GM23248 (cell line): ENCODE results near the gene UMAD1. TPM values are rescaled to one million over a fixed set of nuclear protein-coding genes. Genes with fewer than 3 reads are reported as not detected.
"Not testable (repeated sequence)": the region's sequence is repeated elsewhere in the genome, so short reads cannot be mapped to it uniquely, and the experiment has no call there.

ENCODE experiments used
- DNase-seq: peaks from one replicate; pipeline ENCODE4 v3.0.0-alpha.2; 2015
- H2AFZ ChIP-seq: fragments of 200-600 bp; sonication (generic); 2 replicates; pipeline ENCODE4 v1.6.1; 2016; ENCODE audit warnings: antibody characterized with exemption
- H3F3A ChIP-seq: fragments of 200-600 bp; sonication (generic); 2 replicates; pipeline ENCODE4 v1.6.1; 2016; ENCODE audit warnings: mild to moderate bottlenecking, antibody characterized with exemption, mixed run types; ENCODE audit not compliant: insufficient read depth
- H3K27ac ChIP-seq: fragments of 200-600 bp; sonication (generic); 2 replicates; pipeline ENCODE4 v1.5.1; 2016; ENCODE audit warnings: mild to moderate bottlenecking
- H3K27me3 ChIP-seq: fragments of 200-600 bp; sonication (generic); replicated peaks from 2 replicates; pipeline ENCODE4 v1.6.1; 2016; ENCODE audit warnings: mild to moderate bottlenecking; ENCODE audit not compliant: insufficient read depth
- H3K36me3 ChIP-seq: fragments of 200-600 bp; sonication (generic); 2 replicates; pipeline ENCODE4 v1.6.1; 2016; ENCODE audit warnings: low read depth, mild to moderate bottlenecking
- H3K4me1 ChIP-seq: fragments of 200-600 bp; sonication (generic); 2 replicates; pipeline ENCODE4 v1.6.1; 2016; ENCODE audit warnings: mild to moderate bottlenecking; ENCODE audit not compliant: insufficient read depth
- H3K4me2 ChIP-seq: fragments of 200-600 bp; sonication (generic); one replicate; pipeline ENCODE4 v1.6.1; 2016; ENCODE audit warnings: mild to moderate bottlenecking; ENCODE audit not compliant: unreplicated experiment
- H3K4me3 ChIP-seq: fragments of 200-600 bp; sonication (generic); 2 replicates; pipeline ENCODE4 v1.5.1; 2016; ENCODE audit warnings: mild to moderate bottlenecking
- H3K79me2 ChIP-seq: fragments of 200-600 bp; sonication (generic); 2 replicates; pipeline ENCODE4 v1.6.1; 2016; ENCODE audit warnings: mild to moderate bottlenecking; ENCODE audit not compliant: insufficient read depth
- H3K9ac ChIP-seq: fragments of 200-600 bp; sonication (generic); 2 replicates; pipeline ENCODE4 v1.6.1; 2016; ENCODE audit warnings: mild to moderate bottlenecking
- H3K9me2 ChIP-seq: fragments of 200-600 bp; sonication (generic); 2 replicates; pipeline ENCODE4 v1.6.1; 2016; ENCODE audit warnings: mixed run types, mild to moderate bottlenecking, moderate library complexity; ENCODE audit not compliant: insufficient read depth
- H3K9me3 ChIP-seq: fragments of 200-600 bp; sonication (generic); one replicate; pipeline ENCODE4 v1.6.1; 2017; ENCODE audit warnings: low read depth
- H4K20me1 ChIP-seq: fragments of 200-600 bp; sonication (generic); 2 replicates; pipeline ENCODE4 v1.6.0; 2016; ENCODE audit not compliant: insufficient read depth
- EZH2 ChIP-seq: fragments of 200-600 bp; sonication (generic); IDR thresholded peaks from 2 replicates; pipeline ENCODE4 v1.6.1; 2018; ENCODE audit warnings: antibody characterized with exemption, mild to moderate bottlenecking; ENCODE audit not compliant: insufficient read depth, poor library complexity, severe bottlenecking
- EZH2phosphoT487 ChIP-seq: fragments of 200-600 bp; sonication (generic); IDR thresholded peaks from 2 replicates; pipeline ENCODE4 v1.6.1; 2018; ENCODE audit warnings: antibody characterized with exemption, moderate library complexity, mild to moderate bottlenecking, low read depth; ENCODE audit not compliant: insufficient read depth
- WGBS, 2 experiments: methylation state at CpG; one replicate each; pipeline ENCODE4 v1.1.6; 2015 to 2017; ENCODE audit warnings: low lambda C conversion rate in 2 of 2, low coverage in 1 of 2; ENCODE audit errors: missing lambda C conversion rate in 2 of 2; 5-methylcytosine and 5-hydroxymethylcytosine counted together
- in situ Hi-C: fragments of 300-500 bp; cut with MboI; formaldehyde crosslinking; loops from 2 replicates; pipeline ENCODE4 v1.15.0; 2020
- polyA plus RNA-seq: library from polyadenylated mRNA; unstranded; fragments of >200 nt; fragmentation: Nextera tagmentation; extraction: Ambion mirVana; gene quantifications from 2 replicates; pipeline ENCODE4 v1.2.1, GENCODE V29; 2016
- total RNA-seq: library from RNA; depleted of rRNA; stranded (reverse); fragments of >200 nt; shearing (Covaris generic); gene quantifications from 2 replicates; pipeline ENCODE4 v1.2.3, GENCODE V29; 2014

UMAD1 gene
- total and polyA plus RNA-seq, 2 experiments from 2014 or later: 11.8 to 18.6 TPM

GRCh38 chr7:7798510-7798909 lies 158.0 kb downstream of the UMAD1 start:
- no peaks in the 10 kb centered on the region for H3K9me3 ChIP-seq
- in situ Hi-C loops: no loop called here
- no peak overlapping the region for H2AFZ ChIP-seq
- 0 out of 2 replicates have a peak, but pooled peaks cover 5% of the 10 kb centered on the region for H3K9me2 ChIP-seq
- no peak overlapping the region for H3K27ac ChIP-seq
- H3K4me3 ChIP-seq: no peak overlapping the region
- no peak overlapping the region for H3K9ac ChIP-seq
- no peaks in the 10 kb centered on the region for H3K79me2 ChIP-seq
- H3F3A ChIP-seq: no peaks in the 10 kb centered on the region
- no peaks in the 10 kb centered on the region for H3K36me3 ChIP-seq
- no peak for TF ChIP-seq EZH2
- TF ChIP-seq EZH2phosphoT487: no peak
- no peaks in the 10 kb centered on the region for H3K27me3 ChIP-seq
- peaks cover 9% of the 10 kb centered on the region; the same call in 1 of the 2 replicates for H3K4me1 ChIP-seq
- no peaks in the 10 kb centered on the region for H4K20me1 ChIP-seq
- DNase-seq: no peak
- 57 to 58% methylated on average over 1 of the region's 1 CpG for WGBS, 2 experiments
- no peak overlapping the region for H3K4me2 ChIP-seq

- no peak overlapping the region for H3K4me2 ChIP-seq
- no peak for TF ChIP-seq EZH2
- TF ChIP-seq EZH2phosphoT487: no peak
- H3K9me3 ChIP-seq: no peaks in the 10 kb centered on the region
- no peaks in the 10 kb centered on the region for H3K79me2 ChIP-seq
- no peaks in the 10 kb centered on the region for H4K20me1 ChIP-seq
- in situ Hi-C loops: no loop called here
- H3K4me1 ChIP-seq: peaks cover 9% of the 10 kb centered on the region; the same call in 1 of the 2 replicates
- H2AFZ ChIP-seq: no peak overlapping the region
- H3K36me3 ChIP-seq: no peaks in the 10 kb centered on the region
- WGBS, 2 experiments: 81 to 89% methylated on average over 4 of the region's 4 CpGs
- 0 out of 2 replicates have a peak, but pooled peaks cover 5% of the 10 kb centered on the region for H3F3A ChIP-seq
- no peak overlapping the region for H3K9ac ChIP-seq
- H3K27ac ChIP-seq: no peak overlapping the region
- DNase-seq: peak; percentile 30
- H3K4me3 ChIP-seq: no peak overlapping the region
- no peaks in the 10 kb centered on the region for H3K27me3 ChIP-seq
- H3K9me2 ChIP-seq: 0 out of 2 replicates have a peak, but pooled peaks cover 5% of the 10 kb centered on the region
These were observed 158.6 kb downstream of the UMAD1 start for GRCh38 chr7:7799138-7799537.

DNA sequence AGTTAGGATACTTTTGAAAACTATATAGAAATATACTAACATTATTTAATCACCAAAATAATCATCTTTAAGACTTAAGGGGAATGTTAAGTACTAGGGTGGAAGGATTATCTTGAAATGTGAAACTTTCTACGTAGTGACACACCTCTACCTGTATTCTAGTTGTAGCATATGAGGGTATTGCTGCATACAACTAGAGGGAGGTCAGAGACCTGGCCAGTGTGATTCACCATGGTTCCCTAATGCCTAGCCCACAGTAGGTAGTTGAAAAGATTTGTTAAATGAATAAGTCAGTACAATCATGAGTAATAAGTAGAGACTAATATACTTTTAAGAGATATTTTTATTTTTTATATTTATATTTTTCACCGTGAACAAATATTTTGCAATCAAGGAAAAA lies 162.0 kb downstream of the UMAD1 start:
- Histone ChIP-seq H4K20me1 (no peaks in the 10 kb centered on the region), H3K27ac (no peak overlapping the region), H2AFZ (no peak overlapping the region), H3K9ac (no peak overlapping the region), H3K27me3 (no peaks in the 10 kb centered on the region), H3K4me2 (no peak overlapping the region), H3K9me3 (no peaks in the 10 kb centered on the region), H3F3A (0 out of 2 replicates have a peak, but pooled peaks cover 5% of the 10 kb centered on the region), H3K4me1 (no peaks in the 10 kb centered on the region), H3K36me3 (no peaks in the 10 kb centered on the region), H3K9me2 (0 out of 2 replicates have a peak, but pooled peaks cover 5% of the 10 kb centered on the region), H3K4me3 (no peak overlapping the region), H3K79me2 (no peaks in the 10 kb centered on the region)
- TF ChIP-seq EZH2phosphoT487 (no peak), EZH2 (no peak)
- DNase-seq: no peak
- WGBS, 2 experiments: 82 to 85% methylated on average over 2 of the region's 2 CpGs
- in situ Hi-C loops: no loop called here

DNA sequence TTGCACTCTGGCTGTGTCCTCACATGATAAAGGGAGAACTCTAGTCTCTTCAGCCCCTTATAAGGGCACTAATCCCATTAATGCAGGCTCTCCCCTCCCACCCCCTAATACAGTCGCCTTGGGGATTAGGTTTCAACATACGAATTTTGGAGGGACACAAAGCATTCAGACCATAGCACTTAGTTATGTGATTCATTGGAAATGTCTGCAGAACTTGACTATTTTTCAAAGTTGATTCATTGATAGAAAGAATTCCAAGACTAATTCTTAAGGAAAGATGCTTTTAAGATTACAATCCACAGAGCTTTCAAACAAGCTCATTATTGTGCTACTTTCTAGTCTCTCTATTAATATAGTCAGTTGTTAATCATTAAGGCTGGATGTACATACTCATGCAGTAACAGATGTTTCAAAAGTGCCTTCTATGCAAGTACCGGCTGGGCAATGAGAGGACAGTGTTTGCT lies 163.2 kb downstream of the UMAD1 start:
- no peak for DNase-seq
- Histone ChIP-seq H3K27me3 (no peaks in the 10 kb centered on the region), H3F3A (0 out of 2 replicates have a peak, but pooled peaks cover 5% of the 10 kb centered on the region), H4K20me1 (no peaks in the 10 kb centered on the region), H3K27ac (no peak overlapping the region), H3K79me2 (no peaks in the 10 kb centered on the region), H3K4me3 (no peak overlapping the region), H2AFZ (no peak overlapping the region), H3K9me2 (0 out of 2 replicates have a peak, but pooled peaks cover 5% of the 10 kb centered on the region), H3K9ac (no peak overlapping the region), H3K36me3 (no peaks in the 10 kb centered on the region), H3K4me1 (peaks cover 6% of the 10 kb centered on the region; the same call in 1 of the 2 replicates), H3K4me2 (no peak overlapping the region), H3K9me3 (no peaks in the 10 kb centered on the region)
- 72 to 73% methylated on average over 3 of the region's 3 CpGs for WGBS, 2 experiments
- TF ChIP-seq EZH2phosphoT487: no peak
- TF ChIP-seq EZH2: no peak
- in situ Hi-C loops: no loop called here

DNA sequence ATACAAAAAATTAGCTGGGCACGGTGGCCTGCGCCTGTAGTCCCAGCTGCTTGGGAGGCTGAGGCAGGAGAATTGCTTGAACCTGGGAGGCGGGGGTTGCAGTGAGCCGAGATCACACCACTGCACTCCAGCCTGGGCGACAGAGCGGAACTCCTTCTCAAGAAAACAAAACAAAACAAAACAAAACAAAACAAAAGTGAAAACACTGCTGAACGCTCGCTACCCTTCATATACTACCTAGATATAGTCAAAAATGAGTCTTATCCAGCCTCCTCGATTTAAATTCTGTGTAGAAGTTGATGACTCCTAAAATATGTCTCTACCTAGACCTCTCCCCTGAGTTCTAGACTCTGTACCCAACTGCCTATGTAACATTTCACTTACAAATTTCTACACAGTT lies 164.3 kb downstream of the UMAD1 start:
- H3K9me3 ChIP-seq, H3K27ac ChIP-seq, H3K27me3 ChIP-seq, H3K4me3 ChIP-seq, H3K9ac ChIP-seq, H3K4me1 ChIP-seq, H3K4me2 ChIP-seq, H2AFZ ChIP-seq, H3F3A ChIP-seq, H4K20me1 ChIP-seq, H3K9me2 ChIP-seq, DNase-seq, in situ Hi-C loops, H3K36me3 ChIP-seq, H3K79me2 ChIP-seq: not testable (repeated sequence)
- WGBS, 2 experiments: 84 to 99% methylated on average over 5 to 9 of the region's 9 CpGs
